AG09319 (cell line): Measurements from ENCODE around the gene MTHFD1L.
"Not testable (repeated sequence)": the region's sequence is repeated elsewhere in the genome, so short reads cannot be mapped to it uniquely, and the experiment has no call there.

Experiments
- DNase-seq: peaks from one replicate; pipeline ENCODE4 v3.0.0-alpha.2; 2010; ENCODE audit warnings: low read depth; ENCODE audit errors: extremely low read depth
- CTCF ChIP-seq: IDR thresholded peaks from 2 replicates; pipeline ENCODE4 v1.5.1; 2011; ENCODE audit warnings: low read depth, mild to moderate bottlenecking, inconsistent platforms, low read length, moderate library complexity

Gene MTHFD1L

DNA sequence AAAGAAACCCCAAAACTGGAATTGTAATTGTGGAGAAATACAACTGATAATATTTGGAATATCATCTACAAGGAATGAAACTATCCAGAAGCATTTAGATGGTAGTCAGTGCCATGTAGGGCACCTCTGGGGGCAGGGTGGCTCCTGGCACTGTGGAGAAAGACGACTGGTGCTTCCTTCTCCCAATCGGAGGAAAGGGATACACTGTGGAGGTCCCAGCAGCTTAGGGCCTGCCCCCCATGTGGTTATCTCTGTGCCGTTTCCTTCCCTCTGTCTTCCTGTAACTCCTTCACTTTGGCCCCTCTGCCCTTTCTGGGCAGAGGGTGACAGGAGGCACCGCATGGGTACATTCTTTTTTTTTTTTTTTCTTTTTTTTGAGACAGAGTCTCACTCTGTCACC, 178.4 kb downstream of the MTHFD1L start:
- no peak for TF ChIP-seq CTCF
- DNase-seq: no peak

DNA sequence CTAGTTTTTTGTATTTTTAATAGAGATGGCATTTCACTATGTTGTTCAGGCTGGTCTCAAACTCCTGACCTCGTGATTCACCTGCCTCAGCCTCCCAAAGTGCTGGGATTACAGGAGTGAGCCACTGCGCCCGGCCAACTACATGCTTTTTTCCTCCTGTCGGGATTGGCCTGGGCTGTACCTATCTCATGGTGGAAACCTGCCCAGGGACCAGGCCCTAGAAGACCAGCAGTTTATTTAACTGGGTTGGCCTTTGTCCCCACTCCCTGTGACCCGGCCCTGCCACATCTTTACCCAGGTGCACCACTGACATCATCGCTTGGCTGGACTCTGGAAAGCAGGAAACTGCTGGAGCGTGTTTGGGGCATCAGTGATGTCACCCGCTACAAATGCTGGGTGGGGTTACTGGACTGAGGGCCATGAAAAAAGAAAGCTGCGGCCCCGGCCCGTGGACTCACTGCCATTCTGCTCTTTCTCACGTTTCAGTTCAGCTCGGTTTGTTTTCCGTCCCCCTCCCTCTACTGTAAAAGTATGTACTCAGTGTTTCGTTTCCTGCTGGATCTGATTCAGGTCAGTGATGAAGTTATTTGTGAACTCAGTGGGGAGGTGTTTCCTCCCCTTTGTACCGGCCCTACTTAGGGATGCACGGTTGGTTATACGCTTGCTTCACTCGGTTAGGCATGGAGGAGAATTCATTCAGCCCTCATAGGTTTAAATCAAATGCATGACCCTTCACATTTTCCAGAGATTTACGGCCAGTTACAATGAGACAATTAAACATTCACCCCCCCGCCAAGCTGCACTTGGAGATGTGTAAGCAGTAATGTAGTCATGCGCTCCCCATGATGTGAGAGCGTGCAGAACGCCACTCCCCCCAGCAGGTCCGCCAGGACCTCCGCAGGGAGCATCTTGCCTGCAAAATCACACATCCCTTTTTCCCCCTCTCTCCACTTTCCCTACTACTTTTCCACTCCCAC, 179.3 kb downstream of the MTHFD1L start:
- no peak for TF ChIP-seq CTCF
- peak; percentile 70 for DNase-seq

DNA sequence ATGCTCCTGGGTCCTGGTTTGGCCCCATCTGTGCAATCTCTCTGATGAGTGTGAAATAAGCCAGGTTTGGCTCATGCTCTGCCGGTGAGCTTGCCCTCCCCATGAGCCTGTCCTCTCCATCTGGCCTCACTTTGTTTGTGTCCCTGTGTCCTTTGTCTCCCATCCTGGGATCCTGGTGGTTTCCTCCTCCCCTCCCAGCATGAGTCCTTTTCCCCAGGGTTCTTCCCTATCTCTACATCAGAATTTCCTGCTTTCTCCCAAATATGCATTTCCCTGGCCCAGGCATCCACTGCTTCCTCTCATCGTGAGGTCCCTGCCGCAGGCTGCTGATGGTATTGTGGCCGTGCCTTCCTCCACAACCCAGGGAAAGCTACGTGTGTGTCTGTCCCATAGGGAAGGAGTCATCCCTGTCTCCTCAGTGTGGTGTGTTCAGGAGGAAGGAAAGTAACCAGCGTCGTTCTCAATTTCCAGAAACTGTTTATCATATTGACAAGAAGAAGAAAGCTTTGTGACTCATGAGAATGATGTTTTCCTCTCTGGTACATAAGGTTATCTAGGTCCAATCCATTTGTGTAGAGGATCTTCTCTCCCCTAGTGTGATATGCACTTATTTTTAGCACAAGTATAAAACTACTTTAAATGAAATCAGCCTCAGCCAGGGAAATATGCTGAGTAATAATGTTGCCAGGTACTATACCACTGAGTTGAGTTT, 180.2 kb downstream of the MTHFD1L start:
- not testable (repeated sequence) for DNase-seq

DNA sequence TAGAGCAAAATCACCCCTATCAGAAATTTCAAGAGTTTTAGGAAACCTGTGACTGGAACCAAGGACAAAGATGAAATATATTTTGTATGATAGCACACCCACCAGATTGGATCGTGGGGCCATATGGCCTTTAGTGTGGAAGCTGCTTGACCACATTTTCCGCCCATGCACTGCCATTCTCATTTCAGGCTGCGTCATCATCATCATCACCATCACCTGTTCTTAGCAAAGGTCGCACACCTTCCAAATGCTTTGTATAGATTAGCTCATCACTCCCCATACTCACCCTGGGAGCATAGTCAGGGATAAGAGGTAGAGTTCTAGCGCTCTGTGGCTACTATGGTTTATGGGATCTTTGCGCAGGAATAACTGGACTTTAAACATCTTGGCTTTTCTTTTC, 185.7 kb downstream of the MTHFD1L start:
- no peak for TF ChIP-seq CTCF
- no peak for DNase-seq

DNA sequence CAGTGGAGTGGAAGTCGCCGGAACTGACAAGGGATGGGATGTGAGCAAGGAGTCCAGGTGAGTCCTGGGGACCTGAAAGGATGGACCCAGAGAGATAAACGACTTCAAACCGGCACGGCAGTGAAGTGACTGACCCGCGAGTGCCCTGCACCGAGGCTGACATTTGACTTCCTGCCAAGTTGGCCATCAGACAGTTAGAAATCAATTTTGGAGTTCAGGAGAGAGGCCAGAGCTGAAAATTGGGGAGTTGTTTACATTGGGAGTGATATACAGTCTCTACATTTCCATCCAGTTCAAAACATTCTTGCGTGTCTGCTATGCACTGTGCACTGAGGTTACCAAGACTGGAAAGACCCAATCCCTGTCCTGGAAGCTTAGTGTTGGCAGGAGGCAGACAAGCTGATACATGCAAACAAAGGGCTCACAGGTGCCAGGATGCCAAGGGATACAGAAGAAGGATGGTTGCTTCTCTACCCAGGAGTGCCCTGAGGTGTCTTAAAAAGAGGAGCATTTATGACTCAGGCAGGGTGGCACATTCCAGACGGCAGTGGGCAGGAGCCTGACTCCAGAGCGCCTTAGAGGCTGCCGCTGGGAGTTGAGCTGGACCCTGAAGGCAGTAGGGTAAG, 186.6 kb downstream of the MTHFD1L start:
- no peak for TF ChIP-seq CTCF
- no peak for DNase-seq

GRCh38 chr6:151054306-151054705, 188.8 kb downstream of the MTHFD1L start:
- DNase-seq: no peak
- no peak for TF ChIP-seq CTCF

GRCh38 chr6:151056230-151056907, 190.9 kb downstream of the MTHFD1L start:
- no peak for TF ChIP-seq CTCF
- no peak for DNase-seq
